HepG2 (cell line): ENCODE results near the gene TNXB. TPM values are rescaled to one million over a fixed set of nuclear protein-coding genes. Genes with fewer than 3 reads are reported as not detected.

Source experiments
- ADNP ChIP-seq: sonication (generic); formaldehyde crosslinking; IDR thresholded peaks from 2 replicates; pipeline ENCODE4 v1.4.0; 2020; ENCODE audit warnings: missing genetic modification reagents
- CAMTA2 ChIP-seq: sonication (generic); formaldehyde crosslinking; IDR thresholded peaks from 2 replicates; pipeline ENCODE4 v1.4.0; 2020; ENCODE audit warnings: mild to moderate bottlenecking, missing genetic modification reagents, borderline replicate concordance
- DNMT1 ChIP-seq: sonication (generic); formaldehyde crosslinking; IDR thresholded peaks from 2 replicates; pipeline ENCODE4 v1.5.1; 2020; ENCODE audit warnings: mild to moderate bottlenecking, missing genetic modification reagents
- ETS1 ChIP-seq: sonication (generic); formaldehyde crosslinking; IDR thresholded peaks from 2 replicates; pipeline ENCODE4 v1.4.0; 2020; ENCODE audit warnings: missing genetic modification reagents
- HOXA5 ChIP-seq: sonication (generic); formaldehyde crosslinking; IDR thresholded peaks from 2 replicates; pipeline ENCODE4 v1.4.0; 2020; ENCODE audit warnings: missing genetic modification reagents
- KAT7 ChIP-seq: IDR thresholded peaks from 2 replicates; pipeline ENCODE4 v1.6.1; 2018; ENCODE audit warnings: borderline replicate concordance, missing compliant biosample characterization
- MXD3 ChIP-seq: IDR thresholded peaks from 2 replicates; pipeline ENCODE4 v1.6.1; 2016; ENCODE audit warnings: mild to moderate bottlenecking, missing biosample characterization, missing genetic modification reagents
- NAIF1 ChIP-seq: sonication (generic); formaldehyde crosslinking; IDR thresholded peaks from 2 replicates; pipeline ENCODE4 v1.5.0; 2020; ENCODE audit warnings: mild to moderate bottlenecking, missing genetic modification reagents, borderline replicate concordance
- PBX3 ChIP-seq: sonication (generic); formaldehyde crosslinking; IDR thresholded peaks from 2 replicates; pipeline ENCODE4 v1.8.1; 2023; ENCODE audit warnings: missing genetic modification reagents, inconsistent platforms, borderline replicate concordance
- RFXAP ChIP-seq: sonication (generic); formaldehyde crosslinking; IDR thresholded peaks from 2 replicates; pipeline ENCODE4 v1.4.0; 2020; ENCODE audit warnings: missing genetic modification reagents, borderline replicate concordance
- SCMH1 ChIP-seq: sonication (generic); formaldehyde crosslinking; IDR thresholded peaks from 2 replicates; pipeline ENCODE4 v1.9.0; 2021; ENCODE audit warnings: missing genetic modification reagents, mild to moderate bottlenecking, borderline replicate concordance
- SIN3A ChIP-seq: IDR thresholded peaks from 2 replicates; pipeline ENCODE4 v1.6.1; 2011; ENCODE audit warnings: low read depth, mild to moderate bottlenecking, control low read depth, low read length, borderline replicate concordance
- ZBTB7B ChIP-seq: sonication (generic); formaldehyde crosslinking; IDR thresholded peaks from 2 replicates; pipeline ENCODE4 v1.4.0; 2020; ENCODE audit warnings: missing genetic modification reagents
- ZNF281 ChIP-seq: sonication (generic); formaldehyde crosslinking; IDR thresholded peaks from 2 replicates; pipeline ENCODE4 v1.4.0; 2020; ENCODE audit warnings: missing genetic modification reagents, borderline replicate concordance
- ZNF30 ChIP-seq: sonication (generic); formaldehyde crosslinking; IDR thresholded peaks from 2 replicates; pipeline ENCODE4 v1.5.0; 2020; ENCODE audit warnings: mild to moderate bottlenecking, missing genetic modification reagents
- ZNF350 ChIP-seq: sonication (generic); formaldehyde crosslinking; IDR thresholded peaks from 2 replicates; pipeline ENCODE4 v1.4.0; 2020; ENCODE audit warnings: mild to moderate bottlenecking, low read depth, missing genetic modification reagents, borderline replicate concordance
- ZNF609 ChIP-seq: sonication (generic); formaldehyde crosslinking; IDR thresholded peaks from 2 replicates; pipeline ENCODE4 v1.4.0; 2020; ENCODE audit warnings: mild to moderate bottlenecking, missing genetic modification reagents, borderline replicate concordance
- ZNF879 ChIP-seq: sonication (generic); formaldehyde crosslinking; IDR thresholded peaks from 2 replicates; pipeline ENCODE4 v1.8.1; 2023; ENCODE audit warnings: missing genetic modification reagents
- polyA plus RNA-seq, 8 experiments: library from polyadenylated mRNA; depleted of rRNA in 3 of 8; stranded (reverse) in 7 of 8; unstranded in 1 of 8; fragments of >200 nt; fragmentation: Illumina TruSeq in 4 of 8; extraction: Trizol in 4 of 8; gene quantifications; 2 replicates each; pipeline versions ENCODE4 v1.2.1 to v1.2.3, GENCODE V29; 2011 to 2016; ENCODE audit warnings: low read depth in 4 of 8, missing spikeins in 1 of 8, mixed read lengths in 1 of 8; ENCODE audit not compliant: insufficient read depth in 1 of 8
- total RNA-seq, 5 experiments: library from RNA; depleted of rRNA; stranded (reverse); fragments of >200 nt; fragmentation: Illumina TruSeq; extraction: Trizol; gene quantifications; 2 replicates each; pipeline ENCODE4 v1.2.3, GENCODE V29; 2016; ENCODE audit warnings: low read depth in 1 of 5

Gene TNXB
- total and polyA plus RNA-seq, 2 of the 13 experiments (the other 11 are each of a cell fraction or from before 2014, with no cell fraction given): 1.6 to 2.7 TPM

- no peak for TF ChIP-seq ZNF609
- no peak for TF ChIP-seq ETS1 (CRISPR knock-in tag)
- TF ChIP-seq ZNF879: 0 out of 2 replicates have a peak, but pooled peaks have one; percentile 66
- peak; percentile 83; the same call in 1 of the 2 replicates for TF ChIP-seq KAT7 (CRISPR knock-in tag)
- no peak for TF ChIP-seq MXD3 (CRISPR knock-in tag)
- TF ChIP-seq ZNF30 (CRISPR knock-in tag): no peak
- 0 out of 2 replicates have a peak, but pooled peaks have one; percentile 6 for TF ChIP-seq RFXAP
- TF ChIP-seq PBX3 (CRISPR knock-in tag): no peak
- peak; percentile 81 for TF ChIP-seq ZBTB7B
- peak; percentile 2; the same call in 1 of the 2 replicates for TF ChIP-seq NAIF1 (CRISPR knock-in tag)
- peak; percentile 67 for TF ChIP-seq ZNF281 (CRISPR knock-in tag)
- TF ChIP-seq DNMT1 (CRISPR knock-in tag): 0 out of 2 replicates have a peak, but pooled peaks have one; percentile 17
- TF ChIP-seq SCMH1 (CRISPR knock-in tag): no peak
- TF ChIP-seq ZNF350: peak; percentile 71; the same call in 1 of the 2 replicates
- TF ChIP-seq SIN3A: peak; percentile 82; the same call in 1 of the 2 replicates
- no peak for TF ChIP-seq CAMTA2 (CRISPR knock-in tag)
- no peak for TF ChIP-seq ADNP (CRISPR knock-in tag)
- TF ChIP-seq HOXA5: no peak
Measured at GRCh38 chr6:32154514-32155161, 45.5 kb upstream of the TNXB start (continued).
